Measurements from ENCODE around the gene TMC8.
"Not testable (repeated sequence)": the region's sequence is repeated elsewhere in the genome, so short reads cannot be mapped to it uniquely, and the experiment has no call there.

The TMC8 gene, protein sequence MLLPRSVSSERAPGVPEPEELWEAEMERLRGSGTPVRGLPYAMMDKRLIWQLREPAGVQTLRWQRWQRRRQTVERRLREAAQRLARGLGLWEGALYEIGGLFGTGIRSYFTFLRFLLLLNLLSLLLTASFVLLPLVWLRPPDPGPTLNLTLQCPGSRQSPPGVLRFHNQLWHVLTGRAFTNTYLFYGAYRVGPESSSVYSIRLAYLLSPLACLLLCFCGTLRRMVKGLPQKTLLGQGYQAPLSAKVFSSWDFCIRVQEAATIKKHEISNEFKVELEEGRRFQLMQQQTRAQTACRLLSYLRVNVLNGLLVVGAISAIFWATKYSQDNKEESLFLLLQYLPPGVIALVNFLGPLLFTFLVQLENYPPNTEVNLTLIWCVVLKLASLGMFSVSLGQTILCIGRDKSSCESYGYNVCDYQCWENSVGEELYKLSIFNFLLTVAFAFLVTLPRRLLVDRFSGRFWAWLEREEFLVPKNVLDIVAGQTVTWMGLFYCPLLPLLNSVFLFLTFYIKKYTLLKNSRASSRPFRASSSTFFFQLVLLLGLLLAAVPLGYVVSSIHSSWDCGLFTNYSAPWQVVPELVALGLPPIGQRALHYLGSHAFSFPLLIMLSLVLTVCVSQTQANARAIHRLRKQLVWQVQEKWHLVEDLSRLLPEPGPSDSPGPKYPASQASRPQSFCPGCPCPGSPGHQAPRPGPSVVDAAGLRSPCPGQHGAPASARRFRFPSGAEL

GRCh38 chr17:78130437-78131101 is at the start of gene TMC8:
Gene TMC8 (plus strand): TSS chr17:78130771. CDS start chr17:78131589, 818 bp downstream.
- peak; percentile 67 for DNase-seq

DNA sequence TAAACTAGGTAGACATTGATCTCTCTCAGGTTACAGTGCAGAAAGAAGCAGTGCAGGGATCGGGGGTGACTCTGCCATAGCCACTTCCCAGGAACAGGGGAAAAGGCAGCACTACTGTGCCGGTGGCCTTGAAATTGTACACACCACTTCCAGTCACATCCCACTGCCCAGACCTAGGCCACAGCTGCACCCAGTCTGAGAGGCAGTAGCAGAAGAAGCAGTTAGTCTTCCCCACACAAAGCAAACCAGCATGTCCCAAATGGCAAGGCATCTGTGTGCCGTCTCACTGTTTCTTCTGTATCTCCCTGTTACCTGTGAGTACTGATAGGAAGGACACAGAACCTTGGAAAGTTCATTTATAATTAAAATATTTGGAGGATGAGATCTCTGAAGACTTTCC is 49.0 kb upstream of the TMC8 start:
- no peak for DNase-seq

DNA sequence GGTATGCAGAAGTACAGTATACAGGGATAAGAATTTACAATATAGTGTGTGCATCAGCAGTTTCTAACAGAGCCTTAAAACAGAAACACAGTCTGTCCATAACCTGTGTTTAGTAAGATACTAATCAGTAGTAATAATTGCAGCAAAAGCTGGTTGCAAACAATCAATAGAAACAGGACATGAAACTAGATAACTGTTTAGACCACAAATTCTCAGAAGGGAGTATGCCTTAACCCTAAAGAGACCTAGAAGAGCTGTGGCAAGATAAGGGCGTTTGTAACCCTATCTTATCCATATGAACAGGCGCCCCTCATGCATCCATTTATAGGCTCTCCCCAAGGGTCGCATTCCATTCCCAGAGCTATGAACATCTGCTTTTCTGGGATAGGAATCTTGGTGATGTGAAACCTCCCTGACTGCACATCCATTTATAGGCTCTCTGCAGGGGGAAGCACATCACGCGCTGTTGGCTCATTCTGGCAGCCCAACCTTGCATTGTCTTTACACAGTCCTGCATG is 48.2 kb upstream of the TMC8 start:
- not testable (repeated sequence) for DNase-seq

DNA sequence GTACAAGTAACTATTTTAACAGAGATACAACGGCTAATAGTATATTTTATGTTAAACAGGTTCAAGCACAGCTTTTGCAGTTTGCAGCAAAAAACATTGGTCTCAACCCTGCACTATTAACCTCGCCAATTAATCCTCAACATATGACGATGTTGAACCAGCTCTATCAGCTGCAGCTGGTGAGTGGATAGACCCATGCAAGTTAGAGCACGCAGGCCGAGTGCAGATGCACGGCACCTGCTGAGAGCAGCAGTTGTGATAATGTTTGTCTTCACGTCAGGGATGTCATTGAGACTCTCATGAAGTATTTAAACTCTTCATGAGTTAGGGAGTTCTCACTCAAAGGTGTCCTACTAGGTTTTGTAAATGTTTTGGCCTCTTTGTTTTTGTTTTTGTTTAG is 47.6 kb upstream of the TMC8 start:
- no peak for DNase-seq

DNA sequence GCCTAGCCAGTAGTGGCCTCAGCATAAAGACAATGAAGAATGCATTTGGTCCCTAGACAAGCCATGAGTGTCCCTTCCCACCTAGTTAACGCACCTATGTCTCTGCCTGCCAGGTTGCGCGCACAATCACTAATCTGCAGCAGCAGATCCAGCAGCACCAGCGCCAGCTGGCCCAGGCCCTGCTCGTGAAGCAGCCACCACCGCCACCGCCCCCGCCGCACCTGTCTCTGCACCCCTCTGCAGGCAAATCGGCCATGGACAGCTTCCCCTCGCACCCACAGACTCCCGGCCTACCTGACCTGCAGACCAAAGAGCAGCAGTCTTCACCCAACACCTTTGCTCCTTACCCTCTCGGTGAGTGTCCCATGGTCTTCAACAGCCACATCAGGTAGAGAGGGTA is 43.8 kb upstream of the TMC8 start:
- no peak for DNase-seq

DNA sequence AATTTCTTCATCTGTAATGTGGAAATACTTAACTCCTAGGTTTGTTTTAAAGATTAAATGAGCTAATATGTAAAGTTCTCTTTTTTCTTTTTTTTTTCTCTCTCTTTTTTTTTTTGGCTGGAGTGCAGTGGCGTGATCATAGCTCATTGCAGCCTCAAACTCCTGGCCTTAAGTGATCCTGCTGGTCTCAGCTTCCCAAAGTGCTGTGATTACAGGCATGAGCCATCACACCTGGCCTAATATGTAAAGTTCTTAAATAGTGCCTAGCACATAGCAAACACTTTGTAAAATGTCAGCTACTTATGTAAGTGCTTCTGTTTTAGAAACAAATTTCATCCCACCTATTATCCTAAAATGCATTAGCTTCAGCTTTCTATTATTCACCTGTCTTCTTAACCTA is 42.0 kb upstream of the TMC8 start:
- no peak for DNase-seq

DNA sequence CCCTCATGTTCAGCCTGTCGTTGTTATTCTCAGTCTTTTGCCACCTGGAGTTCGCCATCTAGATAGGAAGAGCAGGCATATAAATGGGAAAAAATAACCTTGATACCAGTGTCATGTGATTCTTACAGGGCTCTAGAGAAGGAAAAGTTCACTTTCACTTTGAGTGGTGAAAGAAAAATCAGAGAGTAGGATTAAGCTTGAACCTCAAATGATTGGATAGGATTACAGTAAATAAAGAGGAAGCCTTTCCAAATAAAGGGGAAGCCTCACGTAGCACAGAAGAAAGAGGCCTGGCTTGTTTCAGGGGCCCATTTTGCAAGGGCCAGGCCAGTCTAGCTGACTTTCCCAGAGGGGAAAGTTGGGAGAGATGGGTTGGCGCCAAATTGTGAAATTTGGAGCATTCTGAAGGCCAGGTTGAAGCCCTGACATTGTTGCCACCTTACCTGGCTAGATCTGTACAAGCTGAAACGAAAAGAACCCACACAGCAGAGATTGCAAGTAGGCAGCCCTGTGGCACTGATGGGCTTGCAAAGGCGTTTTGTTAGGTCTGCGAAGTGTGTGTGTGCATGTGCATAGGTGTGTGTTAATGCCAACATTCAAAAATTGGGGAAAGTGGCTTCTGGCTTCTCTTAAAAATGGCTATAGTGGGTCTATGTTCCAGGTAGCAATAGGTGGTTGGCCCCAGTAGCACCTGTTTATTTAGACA is 40.8 kb upstream of the TMC8 start:
- DNase-seq, result no peak

- no peak for DNase-seq
Observed at GRCh38 chr17:78092794-78093324, 37.7 kb upstream of the TMC8 start.

- DNase-seq, result no peak
Observed at GRCh38 chr17:78095035-78095434, 35.5 kb upstream of the TMC8 start.

GRCh38 chr17:78096093-78096492 is 34.5 kb upstream of the TMC8 start:
- DNase-seq, result no peak

DNA sequence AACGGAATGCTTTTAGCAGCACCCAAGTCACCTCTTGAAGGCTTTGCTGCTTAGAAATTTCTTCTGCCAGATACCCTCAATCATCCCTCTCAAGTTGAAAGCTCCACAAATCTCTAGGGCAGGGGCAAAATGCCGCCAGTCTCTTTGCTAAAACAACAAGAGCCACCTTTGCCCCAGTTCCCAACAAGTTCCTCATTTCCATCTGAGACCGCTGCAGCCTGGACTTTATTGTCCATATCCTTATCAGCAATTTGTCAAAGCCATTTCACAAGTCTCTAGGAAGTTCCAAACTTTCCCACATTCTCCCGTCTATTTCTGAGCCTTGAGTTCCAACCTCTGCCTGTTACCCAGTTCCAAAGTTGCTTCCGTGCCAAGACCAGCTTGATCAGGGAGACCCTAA is 29.5 kb upstream of the TMC8 start:
- DNase-seq, result no peak

GRCh38 chr17:78101542-78101941 is 29.0 kb upstream of the TMC8 start:
- DNase-seq, result no peak

DNA sequence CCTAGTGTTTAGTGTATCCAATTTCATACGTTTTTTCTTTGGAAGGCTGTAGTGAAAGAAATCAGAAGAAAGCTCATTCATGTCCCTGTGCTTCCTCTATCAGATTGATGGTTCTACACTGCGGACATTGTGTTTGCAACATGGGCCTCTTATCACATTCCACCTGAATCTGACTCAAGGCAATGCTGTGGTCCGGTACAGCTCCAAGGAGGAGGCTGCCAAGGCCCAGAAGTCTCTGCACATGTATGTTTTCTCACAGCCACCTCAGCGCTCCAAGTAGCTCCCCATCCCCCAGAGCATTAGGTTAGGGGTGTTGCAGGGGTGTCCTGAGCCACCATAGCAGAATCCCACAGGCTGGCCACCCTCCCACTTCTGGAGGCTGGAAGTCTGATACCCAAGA is 27.3 kb upstream of the TMC8 start:
- DNase-seq, result no peak

GRCh38 chr17:78104540-78104941 is 26.0 kb upstream of the TMC8 start:
- DNase-seq, result no peak

DNA sequence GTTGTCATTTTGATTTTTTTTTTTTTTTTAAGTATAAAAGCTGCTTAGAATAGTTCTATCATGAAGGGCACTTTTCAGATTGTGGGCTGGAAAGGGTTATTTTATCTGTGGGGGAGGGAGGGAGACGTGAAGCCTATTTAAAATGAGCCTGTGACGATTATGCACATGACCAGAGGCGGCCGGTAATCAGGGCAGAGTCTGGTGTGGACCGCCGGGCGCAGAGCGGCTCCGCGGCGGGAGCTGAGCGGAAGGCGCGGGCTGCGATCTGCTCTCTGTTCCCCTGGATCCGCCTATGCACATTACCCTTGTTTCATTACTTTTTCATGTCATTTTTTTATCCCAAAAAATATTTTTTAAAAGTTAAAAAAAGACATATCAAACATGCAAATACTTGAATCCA is 25.5 kb upstream of the TMC8 start:
- DNase-seq, result no peak

DNA sequence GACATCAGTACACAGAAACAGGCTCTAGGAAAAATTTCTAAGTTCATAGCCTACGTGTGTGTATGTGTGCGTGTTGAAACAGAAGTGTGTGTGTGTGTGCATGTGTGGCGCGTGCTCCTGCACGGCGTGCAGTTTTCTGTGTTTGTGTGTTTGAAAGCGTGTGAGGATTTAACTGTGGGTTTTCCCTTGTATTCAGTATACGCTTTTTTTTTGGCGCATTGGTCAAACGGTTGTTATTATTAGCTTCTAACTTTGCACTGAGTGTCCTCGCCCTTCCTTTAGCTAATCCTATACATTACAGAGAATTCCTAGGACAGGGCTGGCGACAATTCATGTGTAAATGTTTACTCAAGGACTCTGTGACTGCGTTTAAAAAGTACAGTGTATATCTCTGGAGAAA is 25.0 kb upstream of the TMC8 start:
- no peak for DNase-seq

- DNase-seq, result no peak
Observed at GRCh38 chr17:78106211-78106610, 24.4 kb upstream of the TMC8 start.

- DNase-seq, result no peak
Observed at GRCh38 chr17:78107457-78107856, 23.1 kb upstream of the TMC8 start.

- no peak for DNase-seq
Observed at GRCh38 chr17:78107976-78108725, 22.4 kb upstream of the TMC8 start.

GRCh38 chr17:78108726-78109488 is 21.7 kb upstream of the TMC8 start:
- no peak for DNase-seq

DNA sequence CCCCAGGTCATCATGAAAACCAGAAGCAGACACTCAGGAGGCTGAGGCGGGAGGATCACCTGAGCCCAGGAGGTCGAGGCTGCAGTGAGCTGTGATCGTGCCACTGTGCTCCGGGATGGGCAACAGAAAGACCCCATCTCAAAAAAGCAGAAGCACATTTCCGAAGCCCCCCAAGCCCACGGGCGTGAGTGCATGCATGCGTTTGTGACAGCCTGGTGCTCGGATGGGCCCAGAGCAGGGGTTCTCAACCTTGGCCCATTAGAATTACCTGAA is 21.1 kb upstream of the TMC8 start:
- DNase-seq, result no peak

Data from activated CD4-positive, CD25-positive, alpha-beta regulatory T cell treated with anti-CD3 and anti-CD28 coated beads, Interleukin-2, amount 50 U/mL, for 72 hours (primary cell).